Vagina (tissue), 2 donors: ENCODE measurements around the gene RPS26. TPM values are rescaled to one million over a fixed set of nuclear protein-coding genes. Genes with fewer than 3 reads are reported as not detected.

ENCODE experiments used
- DNase-seq, 2 donors: peaks; one replicate each; pipeline ENCODE4 v3.0.0-alpha.2; 2017; ENCODE audit errors: extremely low spot score in 2 of 2
- H3K27ac ChIP-seq: fragments of 200-600 bp; sonication (generic); one replicate; pipeline ENCODE4 v1.5.1; 2019
- H3K27me3 ChIP-seq: fragments of 200-600 bp; sonication (generic); one replicate; pipeline ENCODE4 v1.5.1; 2019
- H3K36me3 ChIP-seq, 2 donors: fragments of 200-600 bp; sonication (generic); one replicate each; pipeline ENCODE4 v1.5.1; 2017 to 2019
- H3K4me1 ChIP-seq: fragments of 200-600 bp; sonication (generic); one replicate; pipeline ENCODE4 v1.5.1; 2019
- H3K4me3 ChIP-seq, 2 donors: fragments of 200-600 bp; sonication (generic); 1 replicate in 1 of 2; 2 replicates in 1 of 2; pipeline ENCODE4 v1.5.1; 2016 to 2019
- H3K9me3 ChIP-seq: fragments of 200-600 bp; sonication (generic); one replicate; pipeline ENCODE4 v1.5.1; 2019
- POLR2A ChIP-seq, 2 donors: fragments of 450-650 bp; IDR thresholded peaks; one replicate each; pipeline ENCODE4 v1.6.1; 2017; ENCODE audit warnings: antibody characterized with exemption in 2 of 2, mild to moderate bottlenecking in 2 of 2, moderate library complexity in 2 of 2
- POLR2AphosphoS5 ChIP-seq, 2 donors: sonication (generic); formaldehyde crosslinking; IDR thresholded peaks; one replicate each; pipeline ENCODE4 v1.9.0; 2017; ENCODE audit warnings: antibody characterized with exemption in 2 of 2, mild to moderate bottlenecking in 2 of 2, low read depth in 1 of 2; ENCODE audit not compliant: insufficient read depth in 1 of 2
- intact Hi-C: fragments of 100-400 bp; cut with DNase I; formaldehyde crosslinking; loops from one replicate; pipeline ENCODE4 v1.15.1; 2023
- total RNA-seq: library from RNA; depleted of rRNA; stranded (reverse); fragments of >200 nt; gene quantifications from one replicate; pipeline ENCODE4 v1.2.3, GENCODE V29; 2016
- TF ChIP-seq, protein P1 (sequence below), 3 experiments: fragments of 450-650 bp in 2 of 3; fragments of 200-600 bp in 1 of 3; sonication (generic) in 1 of 3; IDR thresholded peaks; one replicate each; pipeline ENCODE4 v1.5.1; 2017 to 2019; ENCODE audit warnings: antibody characterized with exemption in 3 of 3, mild to moderate bottlenecking in 2 of 3, moderate library complexity in 2 of 3

Gene RPS26
- total RNA-seq, 1 donor from 2014 or later, result 597 TPM

DNA sequence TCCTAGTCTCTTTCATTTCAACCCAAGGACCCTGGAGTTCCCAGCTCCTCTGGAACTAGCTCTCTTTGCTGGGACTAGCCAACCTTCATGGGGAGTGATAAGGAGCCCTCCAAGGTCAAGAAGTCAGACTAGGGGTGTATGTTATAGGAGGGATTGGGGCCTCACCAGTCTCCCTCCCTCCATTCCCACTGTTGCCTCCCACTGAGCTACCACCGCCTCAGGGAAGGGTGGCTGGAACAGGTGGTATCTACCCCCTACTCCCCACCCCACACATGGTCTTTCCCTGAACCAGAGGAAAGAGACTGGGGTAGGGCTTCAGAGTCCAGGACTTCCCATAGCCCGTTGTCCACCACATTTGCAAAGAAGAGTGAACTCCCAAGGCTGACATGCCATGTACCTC is 40.7 kb downstream of the RPS26 start:
- Histone ChIP-seq H3K36me3 (no peaks in the 10 kb centered on the region), H3K27ac (no peak overlapping the region), H3K4me3 (no peak overlapping the region), H3K4me1 (peaks cover 8% of the 10 kb centered on the region), H3K27me3 (no peaks in the 10 kb centered on the region), H3K9me3 (no peaks in the 10 kb centered on the region)
- no peak for DNase-seq
- intact Hi-C loops, result no loop called here
- TF ChIP-seq POLR2AphosphoS5 (IDR thresholded peaks at IDR 0.05; ENCODE audit: insufficient read depth in 1 of 2, low read depth in 1 of 2), result no peak
- TF ChIP-seq POLR2A (IDR thresholded peaks at IDR 0.05), result no peak
- TF ChIP-seq, protein P1, sequence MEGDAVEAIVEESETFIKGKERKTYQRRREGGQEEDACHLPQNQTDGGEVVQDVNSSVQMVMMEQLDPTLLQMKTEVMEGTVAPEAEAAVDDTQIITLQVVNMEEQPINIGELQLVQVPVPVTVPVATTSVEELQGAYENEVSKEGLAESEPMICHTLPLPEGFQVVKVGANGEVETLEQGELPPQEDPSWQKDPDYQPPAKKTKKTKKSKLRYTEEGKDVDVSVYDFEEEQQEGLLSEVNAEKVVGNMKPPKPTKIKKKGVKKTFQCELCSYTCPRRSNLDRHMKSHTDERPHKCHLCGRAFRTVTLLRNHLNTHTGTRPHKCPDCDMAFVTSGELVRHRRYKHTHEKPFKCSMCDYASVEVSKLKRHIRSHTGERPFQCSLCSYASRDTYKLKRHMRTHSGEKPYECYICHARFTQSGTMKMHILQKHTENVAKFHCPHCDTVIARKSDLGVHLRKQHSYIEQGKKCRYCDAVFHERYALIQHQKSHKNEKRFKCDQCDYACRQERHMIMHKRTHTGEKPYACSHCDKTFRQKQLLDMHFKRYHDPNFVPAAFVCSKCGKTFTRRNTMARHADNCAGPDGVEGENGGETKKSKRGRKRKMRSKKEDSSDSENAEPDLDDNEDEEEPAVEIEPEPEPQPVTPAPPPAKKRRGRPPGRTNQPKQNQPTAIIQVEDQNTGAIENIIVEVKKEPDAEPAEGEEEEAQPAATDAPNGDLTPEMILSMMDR (IDR thresholded peaks at IDR 0.05), result no peak

DNA sequence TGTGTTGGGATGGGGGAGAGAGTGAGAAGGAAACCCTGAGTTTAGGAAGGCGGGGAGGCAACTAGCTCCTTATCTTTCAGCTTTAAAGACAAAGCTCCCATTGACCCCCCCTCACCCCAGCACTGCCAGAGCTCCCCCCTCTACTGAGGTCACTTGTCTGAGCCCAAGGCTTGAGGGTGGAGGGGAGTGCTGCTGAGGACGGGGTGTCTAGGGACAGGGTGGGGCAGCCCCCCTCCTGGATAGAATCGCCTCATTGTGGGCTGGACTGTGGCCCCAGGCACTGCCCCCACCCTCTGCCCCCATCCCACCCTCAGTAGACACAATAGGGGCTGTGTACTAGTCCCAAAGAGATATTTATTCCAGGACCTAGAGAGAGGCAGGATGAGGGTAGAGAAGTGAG is 41.2 kb downstream of the RPS26 start:
- H3K36me3 ChIP-seq, result no peaks in the 10 kb centered on the region
- H3K4me3 ChIP-seq, result no peak overlapping the region
- H3K27me3 ChIP-seq, result no peaks in the 10 kb centered on the region
- TF ChIP-seq, protein P1 (IDR thresholded peaks at IDR 0.05), result no peak
- no peak for TF ChIP-seq POLR2A (IDR thresholded peaks at IDR 0.05)
- TF ChIP-seq POLR2AphosphoS5 (IDR thresholded peaks at IDR 0.05; ENCODE audit: insufficient read depth in 1 of 2, low read depth in 1 of 2), result no peak
- intact Hi-C loops, result no loop called here
- H3K9me3 ChIP-seq, result no peaks in the 10 kb centered on the region
- no peak for DNase-seq
- peaks cover 8% of the 10 kb centered on the region for H3K4me1 ChIP-seq
- no peak overlapping the region for H3K27ac ChIP-seq

DNA sequence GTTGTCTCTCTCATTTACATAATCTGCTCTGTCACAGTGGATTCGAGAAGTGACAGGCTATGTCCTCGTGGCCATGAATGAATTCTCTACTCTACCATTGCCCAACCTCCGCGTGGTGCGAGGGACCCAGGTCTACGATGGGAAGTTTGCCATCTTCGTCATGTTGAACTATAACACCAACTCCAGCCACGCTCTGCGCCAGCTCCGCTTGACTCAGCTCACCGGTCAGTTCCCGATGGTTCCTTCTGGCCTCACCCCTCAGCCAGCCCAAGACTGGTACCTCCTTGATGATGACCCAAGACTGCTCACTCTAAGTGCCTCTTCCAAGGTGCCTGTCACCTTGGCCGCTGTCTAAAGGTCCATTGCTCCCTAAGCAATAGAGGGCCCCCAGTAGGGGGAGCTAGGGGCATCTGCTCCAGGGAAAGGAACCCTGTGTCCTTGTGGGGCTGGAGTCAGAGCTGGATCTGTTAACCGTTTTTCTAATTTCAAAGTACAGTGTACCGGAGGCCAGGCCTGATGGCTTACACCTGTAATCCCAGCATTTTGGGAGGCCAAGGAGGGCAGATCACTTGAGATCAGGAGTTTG is 43.3 kb downstream of the RPS26 start:
- intact Hi-C loops, result no loop called here
- H3K36me3 ChIP-seq, result no peaks in the 10 kb centered on the region
- TF ChIP-seq POLR2AphosphoS5 (IDR thresholded peaks at IDR 0.05; ENCODE audit: insufficient read depth in 1 of 2, low read depth in 1 of 2) (no peak), POLR2A (IDR thresholded peaks at IDR 0.05) (no peak)
- TF ChIP-seq, protein P1 (IDR thresholded peaks at IDR 0.05), result no peak
- H3K27ac ChIP-seq, result no peak overlapping the region
- no peaks in the 10 kb centered on the region for H3K27me3 ChIP-seq
- no peak for DNase-seq
- no peak overlapping the region for H3K4me3 ChIP-seq
- peaks cover 7% of the 10 kb centered on the region for H3K4me1 ChIP-seq
- no peaks in the 10 kb centered on the region for H3K9me3 ChIP-seq

DNA sequence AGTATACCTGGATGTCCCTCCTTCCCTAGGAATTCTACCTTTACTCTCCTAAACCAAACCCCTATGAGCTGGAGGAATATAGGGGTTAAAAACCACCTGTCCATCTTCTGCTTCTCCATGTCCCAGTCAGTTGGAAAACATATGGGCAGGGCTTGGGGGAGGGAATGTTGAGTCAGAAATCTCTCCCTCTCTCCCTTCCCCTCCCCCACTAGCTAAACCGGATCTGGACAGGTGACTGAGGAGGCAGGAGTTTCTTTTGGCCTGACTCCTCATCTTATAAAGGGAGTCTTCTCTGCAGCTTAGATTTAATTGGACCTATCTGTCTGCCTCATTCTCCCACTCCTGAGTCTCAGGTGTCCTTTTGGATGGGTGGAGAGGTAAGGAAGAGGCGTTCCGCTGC is 44.4 kb downstream of the RPS26 start:
- H3K4me1 ChIP-seq, result no peaks in the 10 kb centered on the region
- no peak overlapping the region for H3K27ac ChIP-seq

DNA sequence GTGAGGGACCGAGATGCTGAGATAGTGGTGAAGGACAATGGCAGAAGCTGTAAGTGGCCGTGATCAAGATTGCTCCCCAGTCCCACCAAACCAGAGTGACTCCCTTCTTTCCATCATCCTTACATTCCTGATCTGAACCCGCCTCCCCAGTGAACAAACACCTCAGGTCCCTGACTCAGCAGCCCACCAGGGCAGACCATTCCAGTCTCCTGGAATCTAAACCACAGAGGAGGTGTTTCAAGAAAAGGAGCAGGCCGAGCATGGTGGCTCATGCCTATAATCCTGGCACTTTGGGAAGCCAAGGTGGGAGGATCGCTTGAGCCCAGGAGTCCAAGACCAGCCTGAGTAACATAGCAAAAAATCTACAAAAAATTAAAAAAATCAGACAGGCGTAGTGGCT is 44.9 kb downstream of the RPS26 start:
- Histone ChIP-seq H3K9me3 (no peaks in the 10 kb centered on the region), H3K27me3 (no peaks in the 10 kb centered on the region), H3K4me3 (no peak overlapping the region), H3K27ac (no peak overlapping the region), H3K4me1 (no peaks in the 10 kb centered on the region), H3K36me3 (no peaks in the 10 kb centered on the region)
- DNase-seq, result no peak
- intact Hi-C loops, result no loop called here
- TF ChIP-seq, protein P1 (IDR thresholded peaks at IDR 0.05), result no peak
- TF ChIP-seq POLR2A (IDR thresholded peaks at IDR 0.05), result no peak
- no peak for TF ChIP-seq POLR2AphosphoS5 (IDR thresholded peaks at IDR 0.05; ENCODE audit: insufficient read depth in 1 of 2, low read depth in 1 of 2)

More for the DNA sequence above, 44.4 kb downstream of the RPS26 start:
- intact Hi-C loops, result no loop called here
- TF ChIP-seq, protein P1 (IDR thresholded peaks at IDR 0.05), result no peak
- TF ChIP-seq POLR2AphosphoS5 (IDR thresholded peaks at IDR 0.05; ENCODE audit: insufficient read depth in 1 of 2, low read depth in 1 of 2) (peak in 1 of 2 donors; percentile 81), POLR2A (IDR thresholded peaks at IDR 0.05) (no peak)
- no peaks in the 10 kb centered on the region for H3K27me3 ChIP-seq
- no peak for DNase-seq
- no peaks in the 10 kb centered on the region for H3K36me3 ChIP-seq
- H3K9me3 ChIP-seq, result no peaks in the 10 kb centered on the region
- no peak overlapping the region for H3K4me3 ChIP-seq
